Activated CD4-positive, alpha-beta T cell treated with anti-CD3 and anti-CD28 coated beads for 4 hours (primary cell): ENCODE results near the gene MYO7A.

Source experiments
- DNase-seq, 2 donors: peaks; one replicate each; pipeline ENCODE4 v3.0.0-alpha.2; 2020

MYO7A gene

DNA sequence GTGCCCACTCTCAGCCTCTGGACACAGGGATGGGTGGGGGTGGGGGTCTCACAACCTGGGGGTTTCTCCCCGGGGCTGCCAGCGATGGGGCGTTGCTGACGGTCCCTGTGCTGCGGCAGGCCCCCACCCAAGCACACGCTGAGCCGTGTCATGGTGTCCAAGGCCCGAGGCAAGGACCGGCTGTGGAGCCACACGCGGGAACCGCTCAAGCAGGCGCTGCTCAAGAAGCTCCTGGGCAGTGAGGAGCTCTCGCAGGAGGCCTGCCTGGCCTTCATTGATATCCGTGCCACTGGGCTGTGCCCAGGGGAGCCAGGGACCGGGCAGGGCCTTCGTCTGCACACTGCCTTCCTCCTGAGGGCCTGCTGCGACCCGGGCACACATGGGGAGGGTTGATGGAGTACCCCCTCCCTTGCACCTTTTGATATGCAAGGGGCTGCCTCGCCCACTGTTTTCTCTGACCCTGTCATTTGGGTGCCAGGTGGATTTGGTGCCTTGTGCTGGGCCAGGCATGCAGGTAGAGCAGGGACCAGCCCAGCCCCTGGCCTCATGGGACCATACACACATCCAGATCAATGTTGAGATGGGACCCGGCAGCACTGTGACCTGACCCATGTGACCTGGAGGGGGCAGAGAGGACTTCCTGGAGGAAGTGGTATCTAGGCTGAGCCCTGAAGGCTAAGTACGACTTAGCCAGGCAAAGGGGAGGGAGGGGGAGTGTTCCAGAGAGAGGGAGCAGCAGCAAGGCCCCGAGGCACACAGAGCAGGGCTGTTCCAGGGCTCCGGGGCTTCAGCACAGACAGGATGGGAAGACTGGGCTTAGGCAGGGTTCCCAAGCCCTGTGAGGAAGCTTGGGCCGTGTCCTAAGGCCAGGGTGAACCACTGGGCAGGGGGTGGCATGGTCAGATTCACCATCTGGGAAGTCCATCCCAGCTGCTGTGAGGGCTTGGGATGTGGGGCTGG is 75.2 kb downstream of the MYO7A start:
- no peak for DNase-seq

DNA sequence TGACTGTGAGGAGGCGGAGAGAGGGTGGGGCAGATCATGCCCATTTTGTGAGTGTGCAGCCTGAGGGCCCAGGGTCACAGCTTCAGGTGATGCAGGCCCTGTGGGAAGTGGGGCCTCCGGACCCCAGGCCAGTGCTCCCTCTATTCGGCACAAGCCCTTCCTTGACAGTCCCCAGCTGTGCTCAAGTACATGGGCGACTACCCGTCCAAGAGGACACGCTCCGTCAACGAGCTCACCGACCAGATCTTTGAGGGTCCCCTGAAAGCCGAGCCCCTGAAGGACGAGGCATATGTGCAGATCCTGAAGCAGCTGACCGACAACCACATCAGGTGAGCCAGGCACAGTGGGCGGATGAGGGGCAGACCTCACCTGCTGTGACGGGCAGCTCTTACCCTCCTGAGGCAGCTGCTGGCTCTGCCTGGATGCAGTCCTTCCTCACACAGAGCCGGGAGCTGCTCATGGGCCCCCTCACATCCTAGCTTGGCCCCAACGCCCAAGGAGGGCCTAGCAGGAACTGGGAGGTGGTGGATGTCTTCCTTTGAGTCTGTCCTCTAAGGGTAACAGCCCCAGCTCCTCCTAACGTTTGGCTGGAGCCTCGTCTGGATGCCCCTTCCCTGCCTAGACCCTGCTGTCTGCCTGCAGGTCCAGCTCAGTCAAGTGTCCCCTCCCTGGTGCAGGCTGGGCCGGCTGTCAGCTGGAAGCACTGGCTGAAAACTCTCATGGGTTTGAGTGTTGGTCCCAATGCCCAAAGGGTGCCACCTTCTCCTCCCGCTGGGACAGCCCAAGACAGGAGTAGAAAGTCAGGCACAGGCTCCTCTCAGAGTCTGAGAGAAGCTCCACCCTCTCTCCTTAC is 76.1 kb downstream of the MYO7A start:
- DNase-seq: no peak

DNA sequence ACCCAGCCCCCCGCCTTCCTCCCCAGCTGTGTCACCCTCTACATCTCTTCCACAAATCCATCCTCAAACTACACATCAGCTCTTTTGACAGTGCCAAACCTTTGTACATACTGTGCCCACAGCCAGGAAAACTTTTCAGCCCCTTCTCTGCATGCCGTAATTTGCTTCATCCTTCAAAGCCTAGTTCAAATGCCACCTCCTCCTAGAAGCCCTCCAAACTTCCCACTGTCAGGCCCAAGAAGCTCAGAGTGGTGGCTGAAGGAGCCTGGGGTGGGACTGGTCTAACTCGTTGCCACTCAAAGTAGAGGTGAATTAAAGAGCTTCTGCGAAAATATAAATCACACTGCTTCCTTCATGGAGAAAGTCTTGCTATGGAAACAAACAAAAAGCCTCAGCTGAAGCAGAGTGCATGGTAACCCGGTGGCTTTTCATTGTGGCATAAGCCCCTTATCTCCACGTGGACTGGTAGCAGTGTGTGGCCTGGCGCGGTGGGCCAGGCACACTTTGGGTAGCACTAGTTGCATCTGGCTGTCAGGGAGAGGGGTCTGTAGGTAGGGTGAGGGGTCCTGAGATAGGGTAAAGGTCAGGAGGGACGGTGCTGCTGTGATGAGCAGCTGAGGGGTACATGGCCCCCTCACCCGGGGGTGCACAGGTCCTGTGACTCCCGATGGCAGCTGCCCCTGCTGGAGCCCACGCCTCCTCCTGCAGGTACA is 76.9 kb downstream of the MYO7A start:
- DNase-seq: no peak

GRCh38 chr11:77205467-77206263 is 77.6 kb downstream of the MYO7A start:
- no peak for DNase-seq

- DNase-seq: no peak
These were observed 78.4 kb downstream of the MYO7A start for GRCh38 chr11:77206264-77207018.

GRCh38 chr11:77207019-77207485 is 79.0 kb downstream of the MYO7A start:
- DNase-seq: no peak

DNA sequence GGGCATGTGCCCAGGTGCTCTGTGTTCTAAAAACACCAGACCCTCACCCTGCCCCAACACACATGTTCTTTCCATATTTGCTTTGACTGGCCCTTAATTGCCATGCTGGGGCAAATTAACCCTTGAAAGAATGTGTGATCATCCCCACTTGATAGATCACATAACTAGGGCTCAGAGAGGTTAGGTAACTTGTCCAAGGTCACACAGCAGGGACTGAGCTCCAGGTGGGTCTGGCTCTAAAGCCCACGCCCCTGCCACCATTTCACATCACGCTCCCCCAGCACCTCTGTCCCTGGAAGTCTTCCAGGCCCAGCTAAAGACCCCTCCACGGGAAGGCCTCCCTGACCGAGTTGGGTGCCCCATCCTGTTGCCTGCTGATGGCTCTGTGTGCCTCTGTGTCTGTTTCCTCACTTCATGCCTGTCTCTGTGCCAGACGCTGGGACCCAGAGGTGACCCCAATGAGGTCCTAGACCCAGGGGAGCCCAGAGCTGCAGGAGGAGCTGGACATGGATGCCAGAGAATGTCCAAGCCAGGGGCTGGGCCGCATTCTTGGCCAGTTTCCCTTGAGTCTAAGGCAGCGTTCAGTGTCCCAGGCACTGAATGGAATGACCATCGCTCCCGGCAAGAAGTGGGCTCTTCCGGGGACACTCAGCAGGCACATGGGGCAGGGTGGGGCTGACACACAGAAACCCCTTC is 79.7 kb downstream of the MYO7A start:
- no peak for DNase-seq

DNA sequence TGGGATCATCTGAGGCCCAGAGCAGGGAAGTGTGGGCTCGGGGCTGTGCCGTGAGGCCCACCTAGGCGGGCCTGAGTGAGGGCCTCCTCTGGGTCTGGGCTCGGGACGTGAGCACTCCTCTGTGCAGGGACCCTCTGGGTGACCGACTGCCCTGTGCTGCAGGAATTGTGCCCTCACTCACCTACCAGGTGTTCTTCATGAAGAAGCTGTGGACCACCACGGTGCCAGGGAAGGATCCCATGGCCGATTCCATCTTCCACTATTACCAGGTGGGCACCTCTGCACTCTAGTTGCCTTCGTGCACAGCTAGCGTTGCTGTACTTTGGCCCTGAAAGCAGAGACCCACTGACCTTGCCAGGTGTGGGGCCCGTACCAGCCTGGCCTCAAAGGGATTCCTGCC is 80.5 kb downstream of the MYO7A start:
- no peak for DNase-seq

DNA sequence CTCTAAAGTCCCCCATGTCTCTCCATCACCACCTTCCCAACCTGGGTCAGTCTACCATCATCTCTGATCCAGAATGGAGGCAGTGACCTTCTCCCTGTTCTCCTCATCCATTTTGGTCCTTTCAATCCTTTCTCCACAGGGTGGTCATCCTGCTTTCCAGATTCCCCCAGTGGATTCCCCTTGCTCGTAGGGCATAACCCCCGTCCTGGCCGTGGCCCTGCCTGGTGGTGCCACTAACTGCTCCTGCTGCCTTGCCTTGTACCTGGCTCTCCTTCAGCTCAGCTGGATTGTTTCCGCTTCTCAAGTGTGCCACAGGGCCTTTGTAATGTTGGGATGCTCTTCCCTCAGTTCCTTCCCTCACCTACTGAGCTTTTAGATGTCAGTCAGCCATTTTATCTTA is 81.6 kb downstream of the MYO7A start:
- DNase-seq: no peak

GRCh38 chr11:77211040-77211451 is 83.0 kb downstream of the MYO7A start:
- DNase-seq: no peak

- DNase-seq: no peak
These were observed 83.7 kb downstream of the MYO7A start for GRCh38 chr11:77211594-77212251.

DNA sequence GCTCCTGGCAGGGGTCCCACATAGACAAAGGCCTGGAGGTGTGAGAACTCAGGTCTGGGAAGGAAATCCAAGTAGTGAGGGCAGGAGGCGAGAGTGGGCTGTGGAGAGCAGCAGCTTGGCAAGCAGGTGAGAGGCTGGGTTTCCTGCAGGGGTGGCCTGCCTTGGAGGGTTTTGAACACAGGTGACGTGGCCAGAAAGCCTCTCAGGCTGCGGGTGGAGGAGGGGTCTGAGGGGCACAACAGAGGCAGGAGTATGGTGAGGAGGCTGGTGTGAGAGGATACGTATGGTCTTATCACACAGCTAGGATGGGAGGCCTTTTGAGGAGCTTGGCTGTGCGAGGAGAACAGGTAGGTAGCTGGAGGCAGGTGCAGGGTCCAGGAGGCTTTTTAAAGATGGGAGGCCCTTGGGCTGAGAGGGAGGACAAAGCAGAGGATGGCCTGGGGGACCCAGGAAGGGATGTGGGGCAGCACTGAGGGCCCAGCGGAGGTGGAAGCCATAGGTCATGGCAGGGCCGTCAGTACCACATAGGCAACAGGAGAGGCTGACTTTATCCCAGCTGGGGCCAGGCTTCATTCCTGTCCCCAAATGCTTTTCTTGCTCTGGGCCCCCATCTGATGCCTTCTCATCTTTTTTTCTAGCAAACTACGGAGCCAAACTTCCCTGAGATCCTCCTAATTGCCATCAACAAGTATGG is 84.4 kb downstream of the MYO7A start:
- DNase-seq: no peak

GRCh38 chr11:77213029-77213579 is 85.1 kb downstream of the MYO7A start:
- no peak for DNase-seq

- DNase-seq: no peak
These were observed 85.8 kb downstream of the MYO7A start for GRCh38 chr11:77213589-77214428.

- DNase-seq: no peak
These were observed 86.5 kb downstream of the MYO7A start for GRCh38 chr11:77214557-77214956.

DNA sequence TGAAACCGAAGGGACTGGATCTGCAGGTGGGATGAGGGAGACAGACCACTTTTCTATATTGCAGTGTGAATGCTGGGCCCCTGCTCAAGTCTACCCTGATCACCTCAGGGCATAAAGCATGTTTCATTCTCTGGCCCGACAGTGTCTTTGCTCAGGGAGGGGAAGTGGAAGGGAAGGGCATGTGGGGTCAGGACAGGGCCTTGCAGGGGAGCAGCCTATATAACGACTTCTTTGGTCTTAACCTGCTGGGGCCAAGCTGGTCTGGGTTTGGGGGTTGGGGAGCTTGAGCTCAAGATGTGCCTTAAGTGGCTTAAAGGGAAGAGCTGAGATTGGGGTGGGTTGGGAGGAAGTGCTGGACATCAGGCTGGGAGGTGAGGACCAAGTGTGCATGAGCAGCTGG is 87.1 kb downstream of the MYO7A start:
- DNase-seq: no peak

- no peak for DNase-seq
These were observed 89.1 kb downstream of the MYO7A start for GRCh38 chr11:77217156-77217555.

- DNase-seq: no peak
These were observed 95.8 kb downstream of the MYO7A start for GRCh38 chr11:77223797-77224196.
